HCT116 (cell line): ENCODE results near the gene C14orf93.

Experiments used
- EGR1 ChIP-seq: IDR thresholded peaks from 2 replicates; pipeline ENCODE4 v1.6.1; 2012; ENCODE audit warnings: low read depth
- EZH2 ChIP-seq: fragments of 200-600 bp; sonication (generic); IDR thresholded peaks from 2 replicates; pipeline ENCODE4 v1.6.1; 2017; ENCODE audit warnings: antibody characterized with exemption, mixed run types
- POLR2A ChIP-seq: IDR thresholded peaks from 2 replicates; pipeline ENCODE4 v1.7.0; 2011; ENCODE audit warnings: borderline replicate concordance; ENCODE audit not compliant: insufficient read depth, insufficient read length; ENCODE audit errors: extremely low read depth
- POLR2AphosphoS5 ChIP-seq: IDR thresholded peaks from 2 replicates; pipeline ENCODE4 v1.6.1; 2011; ENCODE audit warnings: mild to moderate bottlenecking, low read depth, low read length, moderate library complexity
- SP1 ChIP-seq: IDR thresholded peaks from 2 replicates; pipeline ENCODE4 v1.6.1; 2012; ENCODE audit warnings: low read depth
- ZFX ChIP-seq: fragments of 450-650 bp; IDR thresholded peaks from 2 replicates; pipeline ENCODE4 v1.6.1; 2017
- ZNF274 ChIP-seq: fragments of 200-500 bp; sonication (Bioruptor generic); IDR thresholded peaks from 2 replicates; pipeline ENCODE4 v1.6.1; 2014; ENCODE audit warnings: mild to moderate bottlenecking, low read depth, low read length, inconsistent platforms
- TF ChIP-seq, protein P1 (sequence below), 3 experiments: fragments of 200-600 bp in 1 of 3; sonication (generic) in 1 of 3; IDR thresholded peaks in 2 of 3; conservative IDR thresholded peaks in 1 of 3; 2 replicates each; pipeline ENCODE4 v1.5.1; 2012 to 2017; ENCODE audit warnings: low read depth in 2 of 3, low read length in 2 of 3, antibody characterized with exemption in 1 of 3, borderline replicate concordance in 1 of 3, control low read depth in 1 of 3, mild to moderate bottlenecking in 1 of 3, mixed read lengths in 1 of 3, mixed run types in 1 of 3, moderate library complexity in 1 of 3; ENCODE audit not compliant: insufficient read depth in 1 of 3
- TF ChIP-seq, protein P2 (sequence below): IDR thresholded peaks from 2 replicates; pipeline ENCODE4 v1.6.1; 2012

DNA sequence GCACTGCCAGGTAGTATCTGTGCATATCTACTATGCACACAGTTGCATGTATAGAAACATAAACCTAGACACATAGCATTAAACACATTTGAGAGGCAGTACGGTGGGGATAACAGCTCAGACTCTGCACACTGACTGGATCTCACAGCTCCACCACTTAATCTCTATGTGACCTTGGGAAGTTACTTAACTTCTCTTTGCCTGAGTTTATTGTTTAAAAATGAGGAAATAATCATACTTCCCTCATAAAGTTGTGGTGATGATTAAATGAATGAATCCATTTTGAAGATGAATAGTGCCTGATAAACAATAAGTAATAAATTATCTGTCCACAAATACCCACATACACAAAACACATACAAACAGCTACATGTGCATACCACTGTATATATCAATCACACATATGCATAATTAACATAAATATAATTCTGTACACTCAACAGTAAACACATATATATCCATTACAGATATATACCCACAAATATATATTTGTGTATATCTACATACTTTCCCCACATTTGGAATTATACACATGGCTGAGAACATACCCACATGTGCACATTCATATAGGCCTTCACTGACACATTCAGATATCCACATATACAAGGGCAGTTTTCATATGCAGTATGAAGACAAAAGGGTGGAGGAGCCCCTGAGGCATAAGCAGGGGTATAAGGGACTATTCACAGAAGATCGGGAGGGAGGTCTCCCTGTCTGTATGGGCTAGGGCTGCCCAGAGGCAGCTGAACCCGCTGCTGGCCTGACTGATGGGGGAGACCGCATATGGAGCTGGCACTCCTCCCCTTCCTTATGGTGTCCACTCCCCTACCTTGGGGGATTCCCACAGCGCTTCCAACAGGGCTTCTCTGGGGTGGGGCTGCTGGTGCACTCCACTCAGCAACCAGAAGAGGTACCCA lies 41.5 kb upstream of the C14orf93 start:
- TF ChIP-seq, protein P1, sequence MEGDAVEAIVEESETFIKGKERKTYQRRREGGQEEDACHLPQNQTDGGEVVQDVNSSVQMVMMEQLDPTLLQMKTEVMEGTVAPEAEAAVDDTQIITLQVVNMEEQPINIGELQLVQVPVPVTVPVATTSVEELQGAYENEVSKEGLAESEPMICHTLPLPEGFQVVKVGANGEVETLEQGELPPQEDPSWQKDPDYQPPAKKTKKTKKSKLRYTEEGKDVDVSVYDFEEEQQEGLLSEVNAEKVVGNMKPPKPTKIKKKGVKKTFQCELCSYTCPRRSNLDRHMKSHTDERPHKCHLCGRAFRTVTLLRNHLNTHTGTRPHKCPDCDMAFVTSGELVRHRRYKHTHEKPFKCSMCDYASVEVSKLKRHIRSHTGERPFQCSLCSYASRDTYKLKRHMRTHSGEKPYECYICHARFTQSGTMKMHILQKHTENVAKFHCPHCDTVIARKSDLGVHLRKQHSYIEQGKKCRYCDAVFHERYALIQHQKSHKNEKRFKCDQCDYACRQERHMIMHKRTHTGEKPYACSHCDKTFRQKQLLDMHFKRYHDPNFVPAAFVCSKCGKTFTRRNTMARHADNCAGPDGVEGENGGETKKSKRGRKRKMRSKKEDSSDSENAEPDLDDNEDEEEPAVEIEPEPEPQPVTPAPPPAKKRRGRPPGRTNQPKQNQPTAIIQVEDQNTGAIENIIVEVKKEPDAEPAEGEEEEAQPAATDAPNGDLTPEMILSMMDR (IDR thresholded peaks at IDR 0.05 in 2 of 3, conservative IDR thresholded peaks at IDR 0.05 in 1 of 3; ENCODE audit: borderline replicate concordance in 1 of 3, insufficient read depth in 1 of 3, low read depth in 2 of 3, low read length in 2 of 3), result no peak
- TF ChIP-seq POLR2A (no peak), EZH2 (no peak), EGR1 (no peak), SP1 (no peak), ZFX (no peak), ZNF274 (no peak), POLR2AphosphoS5 (no peak)
- TF ChIP-seq, protein P2, sequence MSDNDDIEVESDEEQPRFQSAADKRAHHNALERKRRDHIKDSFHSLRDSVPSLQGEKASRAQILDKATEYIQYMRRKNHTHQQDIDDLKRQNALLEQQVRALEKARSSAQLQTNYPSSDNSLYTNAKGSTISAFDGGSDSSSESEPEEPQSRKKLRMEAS, result no peak
